GM21619 (cell line): ENCODE measurements around the gene SSBP2.
"Not testable (repeated sequence)": the region's sequence is repeated elsewhere in the genome, so short reads cannot be mapped to it uniquely, and the experiment has no call there.

Experiments used
- ATAC-seq: cut with Tn5 transposase; IDR thresholded peaks from one replicate; pipeline ENCODE4 v1.9.1; 2021; ENCODE audit not compliant: unreplicated experiment

Gene SSBP2

DNA sequence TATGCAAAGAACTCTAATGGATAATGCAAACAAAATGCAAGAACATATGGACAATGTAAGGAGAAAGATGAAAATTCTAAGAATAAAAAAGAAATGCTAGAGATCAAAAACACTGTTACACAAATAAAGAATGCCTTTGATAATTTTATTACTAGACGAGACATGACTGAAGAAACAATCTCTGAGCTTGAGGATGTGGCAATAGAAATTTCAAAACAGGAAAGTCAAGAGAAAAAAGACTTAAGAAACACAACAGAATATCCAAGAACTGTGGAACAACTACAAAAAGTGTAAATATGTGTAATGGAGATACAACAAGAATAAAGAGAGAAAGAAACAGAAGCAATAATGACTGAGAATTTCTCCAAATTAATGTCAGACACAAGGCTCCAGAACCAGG is 216.5 kb downstream of the SSBP2 start:
- no peak for ATAC-seq

GRCh38 chr5:81533629-81534405 is 217.1 kb downstream of the SSBP2 start:
- peak; percentile 70 for ATAC-seq

DNA sequence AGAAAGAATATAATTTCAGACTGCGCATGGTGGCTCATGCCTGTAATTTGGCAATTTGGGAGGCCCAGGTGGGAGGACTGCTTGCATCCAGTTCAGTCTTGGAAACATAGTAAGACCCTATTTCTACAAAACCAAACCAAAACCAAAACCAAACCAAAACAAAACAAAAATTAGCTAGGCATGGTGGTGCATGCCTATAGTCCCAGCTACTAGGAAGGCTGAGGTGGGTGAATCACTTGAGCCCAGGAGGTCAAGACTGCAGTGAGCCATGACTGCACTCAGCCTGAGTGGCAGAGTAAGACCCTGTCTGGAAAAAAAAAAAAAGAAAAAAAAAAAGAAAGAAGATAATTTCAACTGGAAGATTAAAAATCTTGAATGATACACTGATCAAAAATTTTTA is 220.0 kb downstream of the SSBP2 start:
- no peak for ATAC-seq

- ATAC-seq, result no peak
Observed at GRCh38 chr5:81525690-81526089, 225.2 kb downstream of the SSBP2 start.

- no peak for ATAC-seq
Observed at GRCh38 chr5:81524015-81524414, 226.9 kb downstream of the SSBP2 start.

DNA sequence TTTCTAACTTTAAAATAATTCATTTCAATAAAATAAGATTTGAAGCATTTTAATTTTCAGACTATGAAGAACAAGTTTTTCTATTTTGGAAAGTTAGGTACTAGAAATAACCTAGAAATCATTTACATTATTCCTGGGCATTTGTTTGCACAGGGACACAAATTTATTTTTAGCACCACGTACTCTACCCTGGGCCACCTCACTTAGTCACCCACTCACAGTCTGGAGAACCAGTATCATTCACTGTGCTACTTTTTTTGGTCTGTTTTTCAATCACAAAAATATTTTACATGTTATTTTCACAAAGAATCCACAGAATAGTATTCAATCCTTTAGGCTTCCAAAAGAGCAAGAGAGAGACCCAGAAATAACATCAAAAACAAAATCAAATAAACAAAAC is 228.3 kb downstream of the SSBP2 start:
- ATAC-seq, result no peak

DNA sequence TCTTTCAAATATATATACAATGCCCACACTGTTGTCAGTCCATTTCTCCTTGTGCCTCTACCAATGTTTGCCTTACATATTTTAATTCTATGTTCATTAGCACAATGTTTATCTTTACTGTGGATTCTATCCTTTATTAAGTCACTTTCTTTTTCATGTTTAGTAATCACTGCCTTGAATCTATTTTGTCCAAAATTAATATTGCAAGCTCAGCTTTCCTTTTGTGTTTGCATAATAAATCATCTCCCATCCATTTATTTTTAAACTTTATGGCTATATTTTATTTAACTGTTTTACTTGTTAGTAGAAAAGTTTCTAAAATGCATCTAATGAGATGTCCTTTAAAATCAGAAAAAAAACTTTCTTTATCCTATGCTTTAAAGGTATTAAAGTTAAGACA is 230.1 kb downstream of the SSBP2 start:
- ATAC-seq, result no peak

GRCh38 chr5:81519217-81519905 is 231.5 kb downstream of the SSBP2 start:
- ATAC-seq, result no peak

DNA sequence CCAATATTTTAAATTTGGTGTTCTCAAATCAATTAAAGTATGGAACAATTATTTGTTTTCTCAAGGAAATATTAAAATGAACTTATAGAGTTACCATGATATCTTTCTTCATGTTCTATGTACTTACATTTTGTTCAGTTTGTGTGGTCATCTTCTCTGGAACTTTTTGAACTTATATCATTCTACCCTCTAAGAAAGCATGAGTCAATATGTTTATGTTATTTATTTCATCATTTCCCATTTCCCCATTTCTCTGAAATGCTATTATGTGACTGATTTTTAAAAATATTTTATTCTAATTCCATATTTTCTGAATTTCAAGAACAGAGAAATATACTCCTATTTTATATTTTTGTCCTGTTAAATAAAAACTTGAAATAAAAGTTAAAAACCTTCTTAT is 233.4 kb downstream of the SSBP2 start:
- no peak for ATAC-seq

GRCh38 chr5:81516091-81516490 is 234.8 kb downstream of the SSBP2 start:
- ATAC-seq, result no peak

DNA sequence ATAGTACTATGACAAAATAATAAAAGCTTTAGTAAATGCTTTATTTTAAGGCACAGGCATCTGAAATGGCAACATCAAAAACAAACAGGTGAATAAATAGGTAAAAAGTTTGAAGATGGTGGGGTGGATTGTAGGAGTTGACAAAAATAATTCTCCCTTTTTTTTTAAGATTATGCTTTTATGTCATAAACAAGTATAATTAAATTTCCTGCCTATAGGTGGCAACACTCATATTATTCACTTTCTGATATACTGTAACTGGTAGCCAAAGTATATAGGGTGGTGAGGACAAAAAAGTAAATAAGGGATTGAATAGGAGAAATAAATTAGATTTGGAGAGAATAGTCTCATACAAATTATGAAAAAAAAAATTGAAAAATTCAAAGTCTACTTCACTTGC is 236.9 kb downstream of the SSBP2 start:
- no peak for ATAC-seq

DNA sequence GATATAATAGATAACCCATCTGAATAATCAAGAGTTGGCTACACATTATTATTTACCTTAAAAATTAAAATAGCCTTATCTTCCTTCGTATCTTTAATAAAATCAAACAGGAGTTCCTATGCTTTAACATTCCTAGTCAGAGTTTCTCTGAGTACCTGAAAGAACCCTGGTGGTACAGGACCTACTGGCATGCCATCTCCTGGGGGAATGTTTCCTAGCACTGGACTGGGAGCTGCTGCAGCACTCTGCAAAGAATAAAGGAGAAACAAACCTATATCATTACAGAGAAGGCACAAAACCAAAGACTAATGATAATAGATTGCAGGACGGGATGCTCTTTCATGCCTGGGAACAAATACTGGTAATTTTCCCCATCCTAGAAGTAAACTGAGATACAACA is 237.4 kb downstream of the SSBP2 start:
- ATAC-seq, result no peak

DNA sequence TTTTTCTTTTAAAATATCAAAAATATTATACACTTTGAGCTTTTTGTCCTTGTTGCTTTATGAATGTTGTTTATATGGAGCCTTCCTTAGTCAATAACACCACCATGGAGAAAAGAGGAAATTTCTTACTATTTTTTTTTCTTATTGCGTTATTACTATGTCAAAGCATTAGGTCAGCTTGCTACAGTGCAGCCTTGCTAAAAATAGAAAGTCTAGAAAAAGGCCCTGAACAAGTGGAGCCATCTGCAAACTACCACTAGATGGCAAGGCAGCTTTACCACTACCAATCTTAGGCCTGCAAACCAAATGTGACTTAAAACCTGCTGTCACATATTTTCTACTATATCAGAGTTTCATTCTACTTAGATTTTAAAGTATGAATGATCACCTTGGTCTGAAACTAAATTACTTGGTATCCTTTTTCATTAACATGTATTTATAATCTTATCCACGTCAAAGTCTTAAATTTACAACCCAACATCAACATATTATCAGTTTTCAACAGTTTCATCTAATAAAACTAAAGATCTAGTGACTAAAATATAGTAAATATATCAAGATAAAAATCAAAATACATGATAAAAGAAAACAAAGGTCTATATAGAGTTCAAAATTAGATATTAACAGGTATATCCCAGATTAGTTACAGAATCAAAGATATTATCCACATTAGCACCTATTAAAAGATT is 243.9 kb downstream of the SSBP2 start:
- ATAC-seq, result peak; percentile 99

DNA sequence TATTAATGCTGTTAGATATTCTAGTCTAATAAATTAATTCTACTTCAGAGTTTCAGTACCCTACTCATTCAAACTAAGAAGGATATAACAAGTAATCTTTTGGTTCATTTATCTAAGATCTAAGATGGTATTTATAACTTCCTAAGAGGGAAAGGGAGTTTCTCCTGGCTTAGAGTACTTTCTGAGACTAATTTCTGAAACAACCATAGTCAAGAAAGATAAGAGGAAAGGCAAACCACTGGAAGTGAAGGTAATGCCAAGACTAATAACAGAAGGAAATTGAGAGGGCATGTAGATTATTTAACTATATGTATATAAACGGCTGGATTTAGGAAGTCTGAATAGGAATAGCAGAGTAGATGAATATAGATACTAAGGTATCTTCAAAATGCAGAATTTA is 244.5 kb downstream of the SSBP2 start:
- no peak for ATAC-seq

DNA sequence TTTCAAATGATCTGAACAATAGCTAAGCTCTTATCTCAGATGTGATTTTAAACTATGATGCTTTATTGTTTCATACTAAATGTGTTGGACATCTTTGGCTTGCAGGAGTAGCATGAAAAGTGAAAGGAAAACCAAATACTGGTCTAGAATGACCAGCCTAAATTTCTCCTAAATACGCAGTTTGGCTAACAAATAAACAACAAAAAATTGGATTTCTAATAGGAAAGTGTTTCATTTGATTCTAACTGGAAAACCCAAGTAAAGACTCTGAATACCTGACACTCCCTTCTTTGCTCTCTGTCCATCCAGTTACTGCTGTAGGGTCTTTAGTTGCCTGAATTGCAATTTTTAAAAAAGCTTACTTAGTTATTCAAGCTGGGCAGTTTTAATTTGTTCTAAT is 245.2 kb downstream of the SSBP2 start:
- ATAC-seq, result no peak

- ATAC-seq, result not testable (repeated sequence)
Observed at GRCh38 chr5:81503602-81504001, 247.3 kb downstream of the SSBP2 start.

- ATAC-seq, result no peak
Observed at GRCh38 chr5:81495286-81495685, 255.6 kb downstream of the SSBP2 start.

DNA sequence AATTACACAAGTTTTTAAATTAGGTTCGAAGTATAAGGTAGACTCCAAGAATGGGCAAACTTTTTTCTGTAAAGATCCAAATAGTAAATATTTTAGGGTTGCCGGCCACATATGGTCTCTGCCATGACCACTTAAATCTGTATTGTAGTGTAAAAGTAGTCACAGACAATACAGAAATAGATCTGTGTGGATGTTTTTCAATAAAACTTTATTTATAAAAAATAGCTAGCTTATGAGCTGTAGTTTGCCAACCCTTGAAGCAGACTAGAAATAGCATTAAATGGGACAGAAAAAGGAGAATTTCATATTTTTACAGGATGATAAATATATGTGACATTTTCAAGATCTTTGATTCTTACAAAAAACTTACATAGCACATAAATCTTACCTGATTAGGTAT is 262.0 kb downstream of the SSBP2 start:
- ATAC-seq, result no peak

GRCh38 chr5:81486711-81487110 is 264.2 kb downstream of the SSBP2 start:
- ATAC-seq, result no peak

DNA sequence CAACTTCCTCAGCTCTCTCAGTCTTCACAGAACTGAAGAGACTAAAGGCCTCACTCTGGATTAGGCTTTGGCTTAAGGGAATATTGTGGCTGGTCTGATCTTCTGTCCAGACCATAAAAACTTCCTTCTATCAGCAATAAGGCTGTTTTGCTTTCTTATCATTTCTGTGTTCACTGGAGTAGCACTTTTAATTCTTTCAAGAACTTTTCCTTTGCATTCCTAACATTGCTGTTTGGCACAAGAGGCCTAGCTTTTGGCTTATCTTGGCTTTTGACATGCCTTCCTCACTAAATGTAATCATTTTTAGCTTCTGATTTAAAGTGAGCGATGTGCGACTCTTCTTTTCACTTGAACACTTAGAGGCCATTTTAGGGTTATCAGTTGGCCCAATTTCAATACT is 268.3 kb downstream of the SSBP2 start:
- no peak for ATAC-seq

DNA sequence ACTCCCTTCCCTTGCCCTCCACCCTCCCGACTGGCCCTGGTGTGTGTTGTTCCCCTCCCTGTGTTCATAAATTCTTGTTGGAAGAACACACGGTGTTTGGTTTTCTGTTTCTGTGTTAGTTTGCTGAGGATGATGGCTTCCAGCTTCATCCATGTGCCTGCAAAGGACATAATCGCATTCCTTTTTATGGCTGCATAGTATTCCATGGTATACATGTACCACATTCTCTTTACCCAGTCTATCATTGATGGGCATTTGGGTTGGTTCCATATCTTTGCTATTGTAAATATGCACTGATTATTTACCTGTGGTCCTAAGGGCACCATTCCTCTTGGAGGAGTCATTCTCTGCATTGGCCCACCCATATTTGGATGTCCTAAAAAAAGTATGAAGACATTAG is 277.5 kb downstream of the SSBP2 start:
- not testable (repeated sequence) for ATAC-seq

GRCh38 chr5:81469676-81470075 is 281.2 kb downstream of the SSBP2 start:
- no peak for ATAC-seq
